HG03571 (cell line): ENCODE data around the gene SLC40A1.

Experiments
- ATAC-seq: cut with Tn5 transposase; IDR thresholded peaks from one replicate; pipeline ENCODE4 v1.9.1; 2021; ENCODE audit not compliant: unreplicated experiment

SLC40A1 gene

GRCh38 chr2:189516546-189516945, 64.0 kb downstream of the SLC40A1 start:
- no peak for ATAC-seq

- ATAC-seq, result no peak
Observed at GRCh38 chr2:189515264-189515663, 65.3 kb downstream of the SLC40A1 start.

DNA sequence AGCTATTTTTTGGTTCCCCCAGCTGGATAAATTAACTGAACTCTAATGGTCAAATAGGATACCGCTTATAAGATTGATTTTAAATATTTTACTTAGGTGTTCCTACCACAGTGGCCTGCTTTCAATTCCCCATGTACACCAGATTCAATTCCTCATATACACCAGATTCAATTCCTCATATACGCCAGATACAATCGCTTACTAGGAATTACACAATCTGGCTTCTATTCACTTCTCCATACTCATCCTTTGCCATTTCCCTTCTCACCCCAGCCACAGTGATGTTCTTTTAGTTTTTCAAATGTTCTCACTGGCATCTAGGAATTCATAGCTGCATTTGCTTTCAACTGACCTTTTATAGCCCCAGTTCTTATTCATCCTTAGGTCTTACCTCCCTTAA, 66.5 kb downstream of the SLC40A1 start:
- no peak for ATAC-seq

GRCh38 chr2:189512879-189513278, 67.7 kb downstream of the SLC40A1 start:
- ATAC-seq, result no peak

- ATAC-seq, result no peak
Observed at GRCh38 chr2:189511960-189512319, 68.6 kb downstream of the SLC40A1 start.

- no peak for ATAC-seq
Observed at GRCh38 chr2:189511210-189511959, 69.2 kb downstream of the SLC40A1 start.
